Measurements from ENCODE around the gene MYO18B.

Gene MYO18B

DNA sequence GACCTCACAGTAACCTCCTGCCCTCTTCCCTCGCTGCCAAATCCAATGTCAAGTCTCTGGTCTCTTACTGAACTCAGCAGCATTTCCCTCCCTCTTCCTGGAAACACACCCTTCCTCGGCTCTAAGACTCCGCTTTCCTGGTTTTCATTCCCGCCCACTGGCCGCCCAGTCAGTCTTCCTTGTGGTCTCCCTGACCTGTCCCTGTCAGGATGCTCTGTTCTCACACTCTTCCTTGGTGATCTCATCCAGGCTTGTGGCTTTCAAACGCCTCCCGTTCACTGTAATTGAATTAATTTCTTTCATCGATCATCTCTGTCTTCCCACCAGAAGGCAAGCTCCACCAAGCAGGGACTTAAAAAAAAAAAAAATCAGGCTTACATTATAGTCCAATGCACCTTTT lies 33.5 kb downstream of the MYO18B start:
- peak; percentile 20 for DNase-seq (ENCODE audit: low spot score)

- DNase-seq (ENCODE audit: low spot score): no peak
Measured at GRCh38 chr22:25777411-25777810, 35.4 kb downstream of the MYO18B start.

DNA sequence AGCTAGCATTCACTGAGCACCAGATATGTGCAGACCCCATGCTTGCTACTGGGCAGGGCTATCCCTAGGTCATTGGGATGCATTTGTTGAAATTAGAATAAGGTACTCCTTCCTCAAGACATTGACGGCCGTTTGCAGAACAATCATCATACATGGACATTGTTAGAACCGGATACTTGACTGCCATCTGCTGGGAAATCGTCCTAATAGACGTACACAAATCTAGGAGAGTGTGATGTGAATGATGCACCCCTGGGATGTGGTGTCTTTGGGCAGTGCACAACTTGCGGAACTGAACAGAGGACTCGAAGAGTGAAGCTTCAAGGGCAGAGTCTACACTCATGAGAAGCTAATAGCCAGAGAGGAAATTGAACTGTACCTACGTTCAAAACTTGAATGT lies 35.9 kb downstream of the MYO18B start:
- DNase-seq (ENCODE audit: low spot score): peak; percentile 75

GRCh38 chr22:25779426-25779825 lies 37.4 kb downstream of the MYO18B start:
- no peak for DNase-seq (ENCODE audit: low spot score)

DNA sequence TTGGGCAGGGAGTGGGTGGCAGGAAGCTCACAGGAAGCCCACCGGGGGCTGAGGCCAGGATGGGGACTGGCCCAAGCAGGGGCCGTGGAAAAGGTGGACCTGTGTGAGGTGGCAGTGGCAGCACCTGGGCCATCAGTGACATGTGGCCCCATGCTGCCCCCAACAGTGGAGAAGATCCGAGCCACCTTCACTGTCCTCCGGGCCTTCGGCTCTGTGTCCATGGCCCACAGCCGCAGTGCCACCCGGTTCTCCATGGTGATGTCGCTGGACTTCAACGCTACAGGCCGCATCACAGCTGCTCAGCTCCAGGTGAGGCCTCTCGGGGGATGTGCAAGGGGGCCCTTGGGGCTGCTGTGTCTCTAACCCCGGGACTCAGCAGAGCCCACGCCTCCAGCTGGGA lies 37.9 kb downstream of the MYO18B start:
- DNase-seq (ENCODE audit: low spot score): no peak

DNA sequence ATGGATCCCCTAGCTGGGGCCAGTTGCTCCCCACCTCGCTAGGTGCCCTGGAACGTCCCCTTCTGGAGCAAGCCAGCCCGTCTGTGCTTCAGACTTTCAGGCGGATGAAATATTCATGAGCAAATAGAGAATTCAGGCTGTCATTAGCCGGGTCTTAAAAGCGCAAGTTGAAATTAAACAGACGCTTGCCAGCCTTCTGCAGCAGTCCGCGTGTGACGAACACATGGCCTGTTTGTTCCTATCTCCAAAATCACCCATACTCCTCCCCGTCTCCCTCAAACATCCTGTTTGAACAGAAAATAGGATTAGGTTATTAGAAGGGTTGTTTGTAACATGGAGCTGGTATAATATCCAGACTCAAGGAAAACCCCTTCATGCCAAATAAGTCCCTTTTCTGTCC lies 38.7 kb downstream of the MYO18B start:
- DNase-seq (ENCODE audit: low spot score): no peak

GRCh38 chr22:25781801-25782200 lies 39.8 kb downstream of the MYO18B start:
- DNase-seq (ENCODE audit: low spot score): no peak

- no peak for DNase-seq (ENCODE audit: low spot score)
Measured at GRCh38 chr22:25782831-25783230, 40.8 kb downstream of the MYO18B start.

- no peak for DNase-seq (ENCODE audit: low spot score)
Measured at GRCh38 chr22:25783856-25784255, 41.9 kb downstream of the MYO18B start.

- no peak for DNase-seq (ENCODE audit: low spot score)
Measured at GRCh38 chr22:25786165-25786564, 44.2 kb downstream of the MYO18B start.

DNA sequence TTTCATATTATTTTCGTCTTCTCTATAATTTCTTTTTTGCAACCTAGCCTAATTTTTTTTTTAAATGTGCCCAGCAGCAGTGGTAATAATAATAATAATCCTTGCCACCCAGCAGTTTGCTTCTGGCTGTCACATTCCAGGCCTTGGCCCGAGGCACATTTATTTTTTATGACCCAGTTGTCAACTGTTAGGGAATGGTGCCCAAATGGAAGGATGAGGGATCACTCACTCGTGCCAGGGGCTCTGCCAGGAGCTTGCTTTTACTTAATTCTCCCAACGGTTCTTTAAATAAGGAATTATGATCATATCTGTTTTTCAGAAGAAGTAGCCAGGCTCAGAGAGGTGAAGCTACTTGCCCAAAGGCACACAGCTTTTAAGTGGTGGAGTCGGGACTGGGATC lies 49.6 kb downstream of the MYO18B start:
- no peak for DNase-seq (ENCODE audit: low spot score)

DNA sequence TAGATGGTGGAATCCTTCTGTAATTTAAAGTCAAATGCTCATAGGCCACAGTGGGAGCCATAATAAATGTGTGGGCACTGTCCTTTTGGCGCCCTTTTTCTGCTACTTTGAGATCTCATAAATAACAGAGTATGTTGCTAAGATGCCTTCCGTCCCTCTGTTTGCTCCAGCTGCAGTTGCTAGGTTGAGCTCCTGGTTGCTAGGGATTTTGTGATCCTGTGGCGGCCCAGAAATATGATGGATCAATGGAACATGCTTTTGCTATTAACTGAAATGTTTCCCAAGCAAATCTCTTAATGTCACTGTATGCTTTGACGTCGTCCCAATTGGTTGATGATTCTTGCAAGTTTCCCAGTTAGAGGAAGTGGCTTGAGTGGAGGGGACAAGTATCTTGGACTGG lies 53.5 kb downstream of the MYO18B start:
- DNase-seq (ENCODE audit: low spot score): no peak

- DNase-seq (ENCODE audit: low spot score): no peak
Measured at GRCh38 chr22:25797498-25798290, 55.7 kb downstream of the MYO18B start.

DNA sequence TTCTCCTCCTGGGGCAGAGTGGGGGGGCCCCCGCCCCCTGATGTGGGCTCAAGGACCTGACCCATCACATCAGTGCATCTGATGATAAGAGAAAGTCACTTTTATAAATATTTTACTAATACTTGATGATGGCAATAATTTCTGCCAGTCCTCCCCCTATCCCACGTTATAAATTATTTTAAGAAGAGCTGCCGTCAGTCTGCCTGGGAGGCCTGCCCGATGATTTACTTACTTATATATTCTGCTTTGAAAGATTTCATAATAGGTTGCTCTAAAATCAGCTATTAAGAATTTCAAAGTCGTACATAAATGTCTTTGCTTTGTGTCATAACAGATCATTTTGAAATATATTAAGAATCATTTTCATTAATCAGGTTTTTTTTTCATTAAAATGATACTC lies 58.8 kb downstream of the MYO18B start:
- no peak for DNase-seq (ENCODE audit: low spot score)

- no peak for DNase-seq (ENCODE audit: low spot score)
Measured at GRCh38 chr22:25802018-25802417, 60.0 kb downstream of the MYO18B start.

DNA sequence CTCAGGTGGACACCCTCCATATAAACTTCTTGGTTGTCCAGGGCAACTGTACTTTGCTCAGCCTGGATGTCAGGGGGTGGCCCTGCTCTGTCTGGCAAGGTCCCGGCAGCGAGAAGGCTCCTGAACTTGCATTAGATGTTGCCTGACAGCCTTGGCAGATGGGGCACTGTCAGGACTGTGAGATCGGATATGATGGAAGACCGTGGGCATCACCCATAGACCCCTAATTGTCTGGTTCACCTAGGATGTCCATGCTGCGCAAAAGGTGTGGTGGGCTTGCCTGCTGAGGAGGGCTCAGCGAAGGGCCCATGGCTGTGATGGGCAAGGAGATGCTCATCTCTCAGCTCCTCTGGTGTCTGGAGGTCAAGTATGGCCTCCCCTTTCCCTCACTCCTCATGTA lies 62.7 kb downstream of the MYO18B start:
- DNase-seq (ENCODE audit: low spot score): no peak

GRCh38 chr22:25806579-25806978 lies 64.6 kb downstream of the MYO18B start:
- DNase-seq (ENCODE audit: low spot score): no peak

GRCh38 chr22:25814685-25815084 lies 72.7 kb downstream of the MYO18B start:
- no peak for DNase-seq (ENCODE audit: low spot score)

- no peak for DNase-seq (ENCODE audit: low spot score)
Measured at GRCh38 chr22:25815561-25815960, 73.6 kb downstream of the MYO18B start.

DNA sequence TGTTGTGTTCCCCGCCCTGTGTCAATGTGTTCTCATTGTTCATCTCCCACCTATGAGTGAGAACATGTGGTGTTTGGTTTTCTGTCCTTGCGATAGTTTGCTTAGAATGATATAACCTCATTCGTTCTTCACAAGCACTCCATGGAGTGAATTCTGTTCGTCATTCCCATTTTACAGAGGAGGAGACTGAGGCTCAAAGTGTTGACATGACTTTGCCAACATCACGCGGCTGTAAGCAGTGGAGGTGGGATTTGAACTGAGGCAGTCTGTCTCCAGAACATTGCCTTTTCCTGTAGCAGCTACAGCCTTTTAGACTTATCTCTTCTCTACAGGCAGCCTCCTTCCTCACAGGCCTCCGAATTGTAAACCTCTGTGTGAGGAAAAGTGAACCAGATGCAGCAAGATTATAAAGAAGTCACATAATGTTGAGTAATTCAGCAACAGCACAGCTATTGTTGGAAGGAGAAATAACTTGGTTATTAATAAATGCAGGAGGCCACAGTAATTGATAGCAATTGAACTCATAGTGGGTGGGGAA lies 74.6 kb downstream of the MYO18B start:
- DNase-seq (ENCODE audit: low spot score): no peak

GRCh38 chr22:25817092-25817943 lies 75.3 kb downstream of the MYO18B start:
- DNase-seq (ENCODE audit: low spot score): no peak

GRCh38 chr22:25818541-25818940 lies 76.6 kb downstream of the MYO18B start:
- DNase-seq (ENCODE audit: low spot score): no peak

DNA sequence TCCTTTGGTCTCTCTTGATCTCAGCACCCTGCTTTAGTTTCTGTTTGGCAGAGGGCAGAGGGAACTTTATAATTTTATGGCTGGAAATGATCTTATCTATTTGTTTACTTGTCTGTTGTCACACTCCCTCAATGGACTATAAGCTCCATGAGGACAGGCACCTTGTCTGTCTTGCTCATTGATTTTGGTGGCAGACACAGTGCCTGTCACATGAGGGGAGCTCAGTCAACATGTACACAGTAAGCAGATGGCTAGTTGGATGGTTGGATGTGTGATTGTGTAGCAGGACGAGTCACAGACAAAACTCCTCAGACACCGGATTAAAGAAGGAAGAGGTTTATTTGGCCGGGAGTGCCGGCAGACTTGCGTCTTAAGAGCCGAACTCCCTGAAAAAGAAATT lies 80.4 kb downstream of the MYO18B start:
- no peak for DNase-seq (ENCODE audit: low spot score)
